HepG2 (cell line): Measurements from ENCODE around the gene WDR93. TPM values are rescaled to one million over a fixed set of nuclear protein-coding genes. Genes with fewer than 3 reads are reported as not detected.

Experiments used
- CREB1 ChIP-seq, 2 experiments: fragments of 450-650 bp in 1 of 2; IDR thresholded peaks; 2 replicates each; pipeline ENCODE4 v1.6.1; 2016 to 2017; ENCODE audit warnings: control low read depth in 1 of 2, mild to moderate bottlenecking in 1 of 2, missing compliant biosample characterization in 1 of 2, missing genetic modification characterization in 1 of 2
- CTCF ChIP-seq: sonication (generic); formaldehyde crosslinking; IDR thresholded peaks from 2 replicates; pipeline ENCODE4 v1.5.0; 2020; ENCODE audit warnings: mild to moderate bottlenecking, missing genetic modification reagents, moderate library complexity
- ISL2 ChIP-seq: sonication (generic); formaldehyde crosslinking; IDR thresholded peaks from 2 replicates; pipeline ENCODE4 v1.5.0; 2020; ENCODE audit warnings: missing genetic modification reagents
- PHF21A ChIP-seq: sonication (generic); formaldehyde crosslinking; IDR thresholded peaks from 2 replicates; pipeline ENCODE4 v1.5.0; 2020; ENCODE audit warnings: mild to moderate bottlenecking, missing genetic modification reagents
- RARA ChIP-seq: IDR thresholded peaks from 2 replicates; pipeline ENCODE4 v1.6.1; 2016; ENCODE audit warnings: missing genetic modification reagents, missing compliant biosample characterization
- ZBED4 ChIP-seq: sonication (generic); formaldehyde crosslinking; IDR thresholded peaks from 2 replicates; pipeline ENCODE4 v1.4.0; 2020; ENCODE audit warnings: missing genetic modification reagents, borderline replicate concordance
- ZNF3 ChIP-seq: IDR thresholded peaks from 2 replicates; pipeline ENCODE4 v1.7.0; 2017; ENCODE audit warnings: inconsistent platforms
- ZNF333 ChIP-seq: sonication (generic); formaldehyde crosslinking; IDR thresholded peaks from 2 replicates; pipeline ENCODE4 v1.4.0; 2020; ENCODE audit warnings: mild to moderate bottlenecking, missing genetic modification reagents, borderline replicate concordance
- ZNF563 ChIP-seq: sonication (generic); formaldehyde crosslinking; IDR thresholded peaks from 2 replicates; pipeline ENCODE4 v1.8.0; 2022; ENCODE audit warnings: mild to moderate bottlenecking, moderate library complexity, missing genetic modification reagents
- polyA plus RNA-seq, 8 experiments: library from polyadenylated mRNA; depleted of rRNA in 3 of 8; stranded (reverse) in 7 of 8; unstranded in 1 of 8; fragments of >200 nt; fragmentation: Illumina TruSeq in 4 of 8; extraction: Trizol in 4 of 8; gene quantifications; 2 replicates each; pipeline versions ENCODE4 v1.2.1 to v1.2.3, GENCODE V29; 2011 to 2016; ENCODE audit warnings: low read depth in 4 of 8, missing spikeins in 1 of 8, mixed read lengths in 1 of 8; ENCODE audit not compliant: insufficient read depth in 1 of 8
- total RNA-seq, 5 experiments: library from RNA; depleted of rRNA; stranded (reverse); fragments of >200 nt; fragmentation: Illumina TruSeq; extraction: Trizol; gene quantifications; 2 replicates each; pipeline ENCODE4 v1.2.3, GENCODE V29; 2016; ENCODE audit warnings: low read depth in 1 of 5
- TF ChIP-seq, protein P1 (sequence below): sonication (generic); formaldehyde crosslinking; conservative IDR thresholded peaks from 2 replicates; pipeline ENCODE4 v1.8.0; 2022; ENCODE audit warnings: low read depth, missing genetic modification reagents
- TF ChIP-seq, protein P2 (sequence below): sonication (generic); formaldehyde crosslinking; IDR thresholded peaks from 2 replicates; pipeline ENCODE4 v1.5.0; 2020; ENCODE audit warnings: mild to moderate bottlenecking, missing genetic modification reagents, borderline replicate concordance

Gene WDR93
- total and polyA plus RNA-seq, 2 of the 13 experiments (the other 11 are each of a cell fraction or from before 2014, with no cell fraction given), result 0.07 TPM; not detected in 1

DNA sequence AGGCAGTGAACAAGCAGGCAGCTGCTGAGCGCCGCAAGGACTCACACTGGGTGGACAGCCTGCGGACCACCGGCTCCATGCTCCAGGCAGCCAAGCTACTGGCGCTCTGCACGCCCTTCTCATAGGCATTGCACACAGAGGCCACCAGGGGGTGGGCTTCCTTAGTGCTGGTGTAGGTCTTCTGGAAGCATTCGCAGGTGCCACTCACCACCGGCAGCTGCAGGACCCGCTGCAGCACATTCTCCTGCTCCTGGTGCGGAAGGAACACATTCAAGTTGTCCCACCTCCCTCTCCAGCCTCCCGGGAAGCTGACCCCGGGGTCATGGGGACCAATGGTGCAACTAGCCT lies 17.5 kb upstream of the WDR93 start (continued):
- TF ChIP-seq ZBED4 (CRISPR knock-in tag) (no peak), ISL2 (CRISPR knock-in tag) (no peak), PHF21A (CRISPR knock-in tag) (no peak), RARA (no peak), CREB1 (IDR thresholded peaks at IDR 0.05) (no peak), CREB1 (CRISPR knock-in tag; IDR thresholded peaks at IDR 0.05) (no peak), CTCF (CRISPR knock-in tag) (peak; percentile 60), ZNF3 (CRISPR knock-in tag) (no peak), ZNF333 (no peak), ZNF563 (CRISPR knock-in tag) (peak; percentile 88)
- TF ChIP-seq, protein P1, sequence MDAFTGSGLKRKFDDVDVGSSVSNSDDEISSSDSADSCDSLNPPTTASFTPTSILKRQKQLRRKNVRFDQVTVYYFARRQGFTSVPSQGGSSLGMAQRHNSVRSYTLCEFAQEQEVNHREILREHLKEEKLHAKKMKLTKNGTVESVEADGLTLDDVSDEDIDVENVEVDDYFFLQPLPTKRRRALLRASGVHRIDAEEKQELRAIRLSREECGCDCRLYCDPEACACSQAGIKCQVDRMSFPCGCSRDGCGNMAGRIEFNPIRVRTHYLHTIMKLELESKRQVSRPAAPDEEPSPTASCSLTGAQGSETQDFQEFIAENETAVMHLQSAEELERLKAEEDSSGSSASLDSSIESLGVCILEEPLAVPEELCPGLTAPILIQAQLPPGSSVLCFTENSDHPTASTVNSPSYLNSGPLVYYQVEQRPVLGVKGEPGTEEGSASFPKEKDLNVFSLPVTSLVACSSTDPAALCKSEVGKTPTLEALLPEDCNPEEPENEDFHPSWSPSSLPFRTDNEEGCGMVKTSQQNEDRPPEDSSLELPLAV (CRISPR knock-in tag), result no peak
- TF ChIP-seq, protein P2, sequence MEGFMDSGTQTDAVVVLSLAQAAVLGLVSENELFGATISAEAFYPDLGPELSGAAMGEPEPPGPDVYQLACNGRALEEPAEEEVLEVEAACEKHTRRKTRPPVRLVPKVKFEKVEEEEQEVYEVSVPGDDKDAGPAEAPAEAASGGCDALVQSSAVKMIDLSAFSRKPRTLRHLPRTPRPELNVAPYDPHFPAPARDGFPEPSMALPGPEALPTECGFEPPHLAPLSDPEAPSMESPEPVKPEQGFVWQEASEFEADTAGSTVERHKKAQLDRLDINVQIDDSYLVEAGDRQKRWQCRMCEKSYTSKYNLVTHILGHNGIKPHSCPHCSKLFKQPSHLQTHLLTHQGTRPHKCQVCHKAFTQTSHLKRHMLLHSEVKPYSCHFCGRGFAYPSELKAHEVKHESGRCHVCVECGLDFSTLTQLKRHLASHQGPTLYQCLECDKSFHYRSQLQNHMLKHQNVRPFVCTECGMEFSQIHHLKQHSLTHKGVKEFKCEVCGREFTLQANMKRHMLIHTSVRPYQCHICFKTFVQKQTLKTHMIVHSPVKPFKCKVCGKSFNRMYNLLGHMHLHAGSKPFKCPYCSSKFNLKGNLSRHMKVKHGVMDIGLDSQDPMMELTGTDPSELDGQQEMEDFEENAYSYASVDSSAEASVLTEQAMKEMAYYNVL (CRISPR knock-in tag), result no peak
- TF ChIP-seq, all 625 proteins: peak for 9
